ENCODE results near the gene REXO5.

- TF ChIP-seq, protein P1, sequence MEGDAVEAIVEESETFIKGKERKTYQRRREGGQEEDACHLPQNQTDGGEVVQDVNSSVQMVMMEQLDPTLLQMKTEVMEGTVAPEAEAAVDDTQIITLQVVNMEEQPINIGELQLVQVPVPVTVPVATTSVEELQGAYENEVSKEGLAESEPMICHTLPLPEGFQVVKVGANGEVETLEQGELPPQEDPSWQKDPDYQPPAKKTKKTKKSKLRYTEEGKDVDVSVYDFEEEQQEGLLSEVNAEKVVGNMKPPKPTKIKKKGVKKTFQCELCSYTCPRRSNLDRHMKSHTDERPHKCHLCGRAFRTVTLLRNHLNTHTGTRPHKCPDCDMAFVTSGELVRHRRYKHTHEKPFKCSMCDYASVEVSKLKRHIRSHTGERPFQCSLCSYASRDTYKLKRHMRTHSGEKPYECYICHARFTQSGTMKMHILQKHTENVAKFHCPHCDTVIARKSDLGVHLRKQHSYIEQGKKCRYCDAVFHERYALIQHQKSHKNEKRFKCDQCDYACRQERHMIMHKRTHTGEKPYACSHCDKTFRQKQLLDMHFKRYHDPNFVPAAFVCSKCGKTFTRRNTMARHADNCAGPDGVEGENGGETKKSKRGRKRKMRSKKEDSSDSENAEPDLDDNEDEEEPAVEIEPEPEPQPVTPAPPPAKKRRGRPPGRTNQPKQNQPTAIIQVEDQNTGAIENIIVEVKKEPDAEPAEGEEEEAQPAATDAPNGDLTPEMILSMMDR (IDR thresholded peaks at IDR 0.05): no peak
- TF ChIP-seq POLR2A (IDR thresholded peaks at IDR 0.05): peak in 1 of 2 donors; percentile 21
Observed at GRCh38 chr16:20763461-20764232, 42.7 kb upstream of the REXO5 start, which contains the start of gene ACSM3.

Measured in uterus (tissue), 2 donors.